Stimulated activated naive CD8-positive, alpha-beta T cell treated with anti-CD3 and anti-CD28 coated beads, Interleukin-15, Interleukin-2, amounts not matched to agents 100 ng/mL and 50 ng/mL, for 24 hours (primary cell): ENCODE measurements around the gene PGP.

Experiments used
- H3K27ac Mint-ChIP-seq: one replicate; pipeline ENCODE4 v1.8.0; 2021; ENCODE audit warnings: mild to moderate bottlenecking, mixed read lengths
- H3K27me3 Mint-ChIP-seq: one replicate; pipeline ENCODE4 v1.8.0; 2021; ENCODE audit warnings: mixed read lengths
- H3K36me3 Mint-ChIP-seq: one replicate; pipeline ENCODE4 v1.8.0; 2021; ENCODE audit warnings: low read depth, mixed read lengths
- H3K4me1 Mint-ChIP-seq: one replicate; pipeline ENCODE4 v1.8.0; 2021; ENCODE audit warnings: low read depth, mixed read lengths
- H3K4me3 Mint-ChIP-seq: one replicate; pipeline ENCODE4 v1.8.0; 2021; ENCODE audit warnings: mild to moderate bottlenecking, mixed read lengths
- H3K9me3 Mint-ChIP-seq: one replicate; pipeline ENCODE4 v1.8.0; 2021; ENCODE audit warnings: mixed read lengths

PGP gene

DNA sequence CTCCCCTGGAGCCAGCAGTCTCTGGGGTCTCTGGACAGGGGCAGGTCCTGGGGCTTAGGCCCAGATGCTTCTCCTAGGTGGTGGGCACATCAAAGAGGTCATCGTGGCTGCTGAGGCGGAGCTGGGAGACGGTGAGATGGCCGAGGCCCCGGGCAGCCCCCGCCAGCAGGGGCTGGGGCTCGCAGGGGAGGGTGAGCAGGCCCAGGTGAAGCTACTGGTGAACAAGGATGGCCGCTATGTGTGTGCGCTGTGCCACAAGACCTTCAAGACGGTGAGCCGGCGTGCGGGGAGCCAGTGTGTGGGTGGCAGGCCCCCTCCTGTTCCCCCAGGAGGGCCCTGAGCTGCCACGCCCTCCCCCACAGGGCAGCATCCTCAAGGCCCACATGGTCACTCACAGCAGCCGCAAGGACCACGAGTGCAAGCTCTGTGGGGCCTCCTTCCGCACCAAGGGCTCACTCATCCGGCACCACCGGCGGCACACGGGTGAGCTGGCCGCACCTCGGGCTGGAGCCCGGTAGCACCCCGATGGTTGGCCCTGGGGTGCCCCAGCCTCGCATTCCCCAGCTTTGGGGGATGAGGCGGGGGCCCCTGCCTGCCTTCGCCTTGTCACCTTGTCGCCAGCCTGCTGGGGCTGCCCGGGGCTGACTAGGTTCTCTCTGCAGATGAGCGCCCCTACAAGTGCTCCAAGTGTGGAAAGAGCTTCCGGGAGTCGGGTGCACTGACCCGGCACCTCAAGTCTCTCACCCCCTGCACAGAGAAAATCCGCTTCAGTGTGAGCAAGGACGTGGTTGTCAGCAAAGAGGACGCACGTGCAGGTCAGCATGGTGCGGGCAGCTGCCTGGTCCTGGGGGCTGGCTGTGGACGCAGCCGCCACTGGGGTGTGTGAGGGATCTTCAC is 17.7 kb upstream of the PGP start:
- peaks cover 2% of the 10 kb centered on the region for H3K27me3 Mint-ChIP-seq
- no peak overlapping the region for H3K4me3 Mint-ChIP-seq
- no peaks in the 10 kb centered on the region for H3K4me1 Mint-ChIP-seq
- H3K36me3 Mint-ChIP-seq: peaks cover 8% of the 10 kb centered on the region
- H3K27ac Mint-ChIP-seq: no peak overlapping the region
- no peaks in the 10 kb centered on the region for H3K9me3 Mint-ChIP-seq

DNA sequence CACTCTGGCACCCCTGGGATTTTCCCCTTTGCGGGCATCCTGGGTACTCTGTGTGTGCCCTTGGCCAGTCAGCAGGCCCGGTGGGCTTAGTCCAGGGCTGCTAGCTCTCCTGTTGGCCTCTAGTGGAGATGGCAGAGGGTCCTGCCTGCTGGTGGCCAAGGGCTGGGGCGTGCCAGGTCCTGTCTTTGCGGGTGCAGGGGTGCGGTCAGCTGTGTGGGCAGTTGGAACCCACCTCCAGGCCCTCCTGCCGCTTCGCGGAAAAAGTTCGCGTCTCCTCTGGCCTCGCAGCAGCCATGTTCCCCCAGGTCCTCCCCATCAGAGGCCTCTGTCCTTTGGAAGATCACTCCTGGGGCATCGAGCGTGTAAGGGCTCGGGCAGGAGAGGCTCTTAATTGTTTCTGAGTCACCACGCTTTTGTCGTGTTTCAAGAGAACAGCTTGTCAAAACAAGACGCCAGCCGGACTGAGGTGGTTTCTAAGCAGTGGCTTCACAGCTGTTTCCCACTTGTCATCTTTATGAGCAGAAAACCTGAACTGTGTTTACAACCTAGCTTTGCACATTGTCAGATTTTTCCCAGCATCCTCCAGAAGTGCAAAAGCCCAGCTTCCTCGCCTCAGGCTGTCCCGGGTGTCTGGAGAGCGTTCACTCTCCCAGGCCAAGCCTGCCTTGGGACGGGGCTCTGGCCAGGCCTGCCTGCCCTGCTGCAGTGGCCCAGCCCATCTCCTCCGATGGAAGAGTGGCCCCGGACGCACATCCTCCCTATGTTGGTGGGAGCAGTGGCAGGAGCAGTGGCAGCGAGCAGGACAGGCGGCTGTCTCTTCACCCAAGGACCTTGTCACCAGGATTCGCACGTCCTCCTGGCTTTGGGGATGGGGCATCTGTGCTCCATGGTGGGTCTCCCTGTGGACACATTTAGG is 16.6 kb upstream of the PGP start:
- Mint-ChIP-seq H3K4me1 (peaks cover under 1% of the 10 kb centered on the region), H3K9me3 (no peaks in the 10 kb centered on the region), H3K36me3 (peaks cover 8% of the 10 kb centered on the region), H3K27me3 (peaks cover 2% of the 10 kb centered on the region), H3K27ac (no peak overlapping the region), H3K4me3 (no peak overlapping the region)

DNA sequence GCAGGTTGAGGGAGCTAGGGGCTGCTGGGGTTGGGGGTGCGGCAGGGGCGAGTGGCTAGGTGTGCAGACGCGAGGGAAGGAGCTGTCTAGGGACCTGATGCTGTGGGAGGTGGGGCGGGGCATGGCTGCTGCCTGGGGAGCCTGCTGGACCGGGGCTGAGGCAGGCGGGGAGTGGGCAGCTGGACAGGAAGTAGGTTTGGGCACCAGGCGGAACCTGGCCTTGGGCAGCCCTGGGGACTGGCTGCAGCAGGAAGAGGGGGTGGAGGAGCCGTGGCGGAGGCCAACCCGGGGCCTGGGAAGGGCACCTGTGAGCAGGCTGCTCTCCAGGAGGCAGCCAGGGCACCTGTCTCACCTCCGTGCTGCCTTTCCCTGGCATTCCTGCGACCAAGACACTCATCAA is 15.7 kb upstream of the PGP start:
- no peak overlapping the region for H3K27ac Mint-ChIP-seq
- H3K36me3 Mint-ChIP-seq: peaks cover 11% of the 10 kb centered on the region
- no peaks in the 10 kb centered on the region for H3K9me3 Mint-ChIP-seq
- peaks cover 1% of the 10 kb centered on the region for H3K27me3 Mint-ChIP-seq
- peaks cover 6% of the 10 kb centered on the region for H3K4me1 Mint-ChIP-seq
- no peak overlapping the region for H3K4me3 Mint-ChIP-seq

DNA sequence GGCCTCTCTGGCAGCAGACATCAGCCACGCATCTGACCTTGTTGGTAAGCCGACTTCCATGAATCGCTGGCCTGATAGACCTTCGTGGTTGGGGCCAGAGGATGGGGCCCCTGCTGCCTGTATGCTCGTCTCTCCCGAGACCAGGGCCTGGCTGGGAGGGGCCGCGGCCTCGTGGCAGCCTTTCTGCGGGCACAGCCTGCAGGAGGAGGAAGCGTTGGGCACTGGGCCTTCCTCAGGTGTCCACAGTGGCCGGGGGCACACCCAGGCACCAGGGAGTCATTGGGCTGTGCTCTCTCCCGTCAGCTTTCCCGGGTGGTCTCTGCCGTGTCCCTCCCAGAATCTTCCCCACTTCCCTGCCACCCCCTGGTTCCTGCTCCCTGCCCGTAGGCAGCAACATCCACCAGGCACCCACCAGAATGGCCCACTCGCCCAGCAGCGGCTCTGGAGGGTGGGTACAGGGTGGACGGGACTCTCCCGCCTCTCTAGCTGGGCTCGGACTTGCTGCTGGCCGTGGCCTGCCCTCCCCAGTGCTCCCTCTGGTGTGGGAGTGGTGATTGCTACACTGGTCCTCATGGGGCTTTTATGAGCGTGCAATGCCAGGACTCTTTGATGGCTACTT is 15.1 kb upstream of the PGP start:
- H3K9me3 Mint-ChIP-seq: no peaks in the 10 kb centered on the region
- no peak overlapping the region for H3K27ac Mint-ChIP-seq
- H3K4me1 Mint-ChIP-seq: peaks cover 11% of the 10 kb centered on the region
- H3K27me3 Mint-ChIP-seq: no peaks in the 10 kb centered on the region
- H3K4me3 Mint-ChIP-seq: no peak overlapping the region
- peaks cover 8% of the 10 kb centered on the region for H3K36me3 Mint-ChIP-seq

DNA sequence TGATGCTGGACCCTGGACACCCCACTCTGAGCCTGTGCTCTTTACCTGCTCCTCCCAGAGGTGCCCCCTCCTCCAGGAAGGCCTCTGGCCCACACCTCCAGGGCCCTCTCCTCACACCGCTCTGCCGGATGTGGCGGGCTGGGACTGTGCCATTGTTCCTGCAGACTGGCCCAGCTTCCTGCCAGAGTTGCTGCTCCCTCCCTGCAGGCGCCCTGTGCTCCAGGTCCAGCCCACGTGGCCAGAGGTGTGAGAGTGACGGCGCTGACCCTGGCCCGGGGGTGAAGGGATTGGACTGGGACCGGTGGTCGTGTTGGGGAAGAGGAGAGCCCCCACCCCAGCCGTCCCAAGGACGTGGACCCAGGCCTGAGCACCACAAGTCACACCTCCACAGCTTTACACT is 14.5 kb upstream of the PGP start:
- Mint-ChIP-seq H3K27ac (no peak overlapping the region), H3K4me1 (peaks cover 18% of the 10 kb centered on the region), H3K9me3 (no peaks in the 10 kb centered on the region), H3K36me3 (peaks cover 8% of the 10 kb centered on the region), H3K4me3 (no peak overlapping the region), H3K27me3 (no peaks in the 10 kb centered on the region)

DNA sequence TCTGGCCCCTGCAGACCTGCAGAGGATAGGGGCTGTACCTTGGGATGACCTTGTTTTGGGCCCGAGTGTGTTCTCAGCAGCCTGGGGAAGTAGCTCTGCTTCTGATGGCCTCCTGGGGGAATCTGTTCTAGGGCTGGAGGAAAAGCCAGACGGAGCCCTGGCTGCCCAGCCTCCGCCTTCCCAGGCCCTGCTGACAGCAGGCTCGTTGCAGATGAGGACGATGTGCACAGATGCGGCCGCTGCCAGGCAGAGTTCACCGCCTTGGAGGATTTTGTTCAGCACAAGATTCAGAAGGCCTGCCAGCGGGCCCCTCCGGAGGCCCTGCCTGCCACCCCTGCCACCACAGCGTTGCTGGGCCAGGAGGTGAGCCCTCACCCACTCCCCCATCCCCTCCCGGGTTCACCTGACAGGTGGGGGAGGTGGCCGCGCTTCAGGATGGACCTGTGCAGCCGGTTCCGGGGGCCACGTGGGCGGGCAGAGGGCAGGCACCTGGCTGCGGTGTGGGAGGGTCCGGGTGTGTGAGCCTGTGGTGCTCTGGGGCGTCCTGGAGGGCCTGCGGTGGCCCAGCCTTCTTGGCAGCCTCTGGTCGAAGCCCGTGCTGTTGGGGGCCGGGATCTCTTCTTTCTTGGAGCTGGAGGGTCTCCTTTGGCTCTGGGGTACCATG is 13.7 kb upstream of the PGP start:
- Mint-ChIP-seq H3K36me3 (peaks cover 8% of the 10 kb centered on the region), H3K27me3 (no peaks in the 10 kb centered on the region), H3K27ac (no peak overlapping the region), H3K9me3 (no peaks in the 10 kb centered on the region), H3K4me1 (peaks cover 18% of the 10 kb centered on the region), H3K4me3 (no peak overlapping the region)

DNA sequence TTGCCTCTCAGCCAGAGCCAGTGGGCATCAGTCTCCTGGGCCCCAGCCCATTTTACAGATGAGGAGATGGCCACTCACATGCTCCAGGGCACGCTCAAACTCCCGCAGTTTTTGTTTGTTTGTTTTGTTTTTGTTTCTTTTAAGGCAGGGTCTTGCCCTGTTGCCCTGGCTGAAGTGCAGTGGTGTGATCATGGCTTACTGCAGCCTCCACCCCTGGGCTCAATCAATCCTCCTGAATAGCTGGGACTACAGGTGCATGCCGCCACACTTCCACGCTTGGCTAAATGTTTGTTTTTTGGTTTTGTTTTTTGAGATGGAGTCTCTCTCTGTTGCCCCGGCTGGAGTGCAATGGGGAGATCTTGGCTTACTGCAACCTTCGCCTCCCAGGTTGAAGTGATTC is 12.3 kb upstream of the PGP start:
- H3K4me3 Mint-ChIP-seq: no peak overlapping the region
- peaks cover 18% of the 10 kb centered on the region for H3K4me1 Mint-ChIP-seq

DNA sequence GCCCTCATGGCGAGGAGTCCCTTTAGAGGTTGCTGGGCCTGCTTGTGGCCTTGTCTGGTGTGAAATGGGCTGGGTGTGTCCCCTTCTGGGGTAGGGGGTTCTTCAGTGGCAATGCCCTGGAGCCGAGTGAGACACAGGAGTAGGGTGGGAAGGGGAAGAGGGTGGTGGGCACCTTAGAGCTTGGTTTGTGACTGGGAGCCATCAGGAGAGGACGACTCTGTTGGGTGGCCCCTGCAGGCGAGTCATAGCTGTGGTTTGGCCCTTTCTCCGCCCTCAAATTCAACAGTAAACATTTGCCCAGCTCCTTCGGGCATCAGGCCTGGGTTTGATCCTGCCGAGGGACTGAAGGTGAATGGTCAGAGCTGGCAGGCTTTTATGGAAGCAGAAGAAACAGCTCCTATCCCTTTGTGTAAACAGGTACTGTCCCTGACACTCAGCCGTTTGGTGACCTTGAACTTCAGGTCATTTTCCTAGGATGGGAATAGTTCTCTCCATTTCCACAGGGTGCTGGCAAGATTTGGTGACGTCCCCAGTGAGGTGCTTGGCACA is 11.7 kb upstream of the PGP start:
- Mint-ChIP-seq H3K36me3 (peaks cover 8% of the 10 kb centered on the region), H3K27me3 (no peaks in the 10 kb centered on the region), H3K4me3 (peak overlapping the region; percentile 41), H3K4me1 (peaks cover 18% of the 10 kb centered on the region), H3K9me3 (no peaks in the 10 kb centered on the region), H3K27ac (no peak overlapping the region)

More for the DNA sequence above, 12.3 kb upstream of the PGP start:
- H3K36me3 Mint-ChIP-seq: peaks cover 8% of the 10 kb centered on the region
- no peak overlapping the region for H3K27ac Mint-ChIP-seq
- no peaks in the 10 kb centered on the region for H3K27me3 Mint-ChIP-seq
- no peaks in the 10 kb centered on the region for H3K9me3 Mint-ChIP-seq

DNA sequence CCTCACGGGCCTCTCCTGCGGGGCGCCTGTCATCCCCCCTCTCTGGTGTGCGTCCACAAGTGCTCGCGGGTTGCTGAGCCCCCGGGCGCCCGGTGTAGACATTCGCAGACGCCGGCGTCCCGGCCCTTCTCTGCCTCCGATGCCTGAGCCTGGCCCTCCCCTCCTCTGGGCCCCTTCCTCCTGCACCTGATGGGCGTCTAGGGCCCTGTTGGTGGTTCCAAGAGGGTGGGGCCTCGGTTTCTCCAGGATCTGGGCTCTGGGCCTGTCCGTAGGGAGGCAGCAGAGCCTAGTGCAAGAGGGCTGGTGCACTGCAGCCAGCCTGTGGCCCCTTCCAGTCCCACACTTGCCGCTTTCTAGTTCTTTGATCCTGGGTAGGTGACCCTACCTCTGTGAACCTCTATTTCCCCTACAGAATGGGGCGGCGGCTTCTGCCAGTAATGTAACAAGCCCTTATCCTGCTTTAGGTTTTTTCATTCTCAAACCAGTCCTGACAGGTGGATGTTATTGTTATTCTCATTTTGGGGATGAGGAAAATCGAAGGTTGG is 9.4 kb upstream of the PGP start:
- no peaks in the 10 kb centered on the region for H3K9me3 Mint-ChIP-seq
- H3K27ac Mint-ChIP-seq: peak overlapping the region; percentile 71
- peaks cover 18% of the 10 kb centered on the region for H3K4me1 Mint-ChIP-seq
- no peaks in the 10 kb centered on the region for H3K27me3 Mint-ChIP-seq
- peaks cover 4% of the 10 kb centered on the region for H3K36me3 Mint-ChIP-seq
- peak overlapping the region; percentile 85 for H3K4me3 Mint-ChIP-seq

DNA sequence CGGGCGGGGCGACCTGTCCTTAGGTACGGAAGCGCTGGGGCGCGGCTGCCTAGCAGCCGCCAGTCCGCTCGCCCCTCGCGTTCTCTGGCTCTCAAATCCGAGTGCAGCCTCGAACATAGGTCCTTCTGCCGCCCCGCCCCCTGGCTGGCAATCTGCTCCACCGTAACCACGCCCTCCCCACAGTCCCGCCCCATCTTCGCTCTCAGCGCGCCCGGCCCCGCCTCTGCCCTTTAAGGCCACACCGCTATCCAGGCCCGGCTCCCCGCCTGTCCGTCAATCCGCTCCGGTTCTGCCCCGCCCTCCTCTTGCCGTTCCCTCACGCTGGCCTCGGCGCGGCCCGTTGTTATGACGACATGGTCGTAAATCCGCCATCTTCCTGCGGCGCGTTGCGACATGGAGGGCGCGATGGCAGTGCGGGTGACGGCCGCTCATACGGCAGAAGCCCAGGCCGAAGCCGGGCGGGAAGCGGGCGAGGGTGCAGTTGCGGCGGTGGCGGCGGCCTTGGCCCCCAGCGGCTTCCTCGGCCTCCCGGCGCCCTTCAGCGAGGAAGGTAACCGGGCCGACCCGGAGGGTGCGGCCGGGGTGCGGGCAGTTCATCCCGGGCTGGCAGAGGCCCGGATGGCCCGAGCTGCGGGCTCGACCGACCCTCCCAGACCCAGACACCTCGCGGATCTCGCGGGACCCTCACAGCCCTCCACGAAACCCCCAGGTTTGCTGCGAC is 8.7 kb upstream of the PGP start, which contains the start of gene E4F1:
Gene E4F1 (plus strand): TSS at position 371 of the 721 bp plus-strand sequence. CDS start 23 bp downstream, at position 394.
- H3K9me3 Mint-ChIP-seq: no peaks in the 10 kb centered on the region
- peaks cover 4% of the 10 kb centered on the region for H3K36me3 Mint-ChIP-seq
- peaks cover 18% of the 10 kb centered on the region for H3K4me1 Mint-ChIP-seq
- no peaks in the 10 kb centered on the region for H3K27me3 Mint-ChIP-seq
- H3K27ac Mint-ChIP-seq: peak within 1 kb of the TSS; percentile 71
- peak within 1 kb of the TSS; percentile 85 for H3K4me3 Mint-ChIP-seq

DNA sequence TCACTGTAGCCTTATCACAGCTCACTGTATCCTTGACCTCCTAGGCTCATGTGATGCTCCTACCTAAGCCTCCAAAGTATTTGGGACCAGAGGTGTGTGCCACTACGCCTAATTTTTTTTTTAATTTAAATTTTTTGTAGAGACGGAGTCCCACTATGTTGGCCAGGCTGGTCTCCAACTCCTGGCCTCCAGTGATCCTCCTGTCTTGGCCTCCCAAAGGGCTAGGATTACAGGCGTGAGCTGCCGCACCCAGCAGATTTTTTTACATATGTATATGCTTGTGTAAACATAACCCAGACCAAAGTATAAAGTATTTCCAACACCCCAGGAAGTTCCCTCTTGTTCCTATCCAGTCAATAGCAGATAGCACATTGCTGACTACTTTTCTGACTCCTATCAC is 1.7 kb upstream of the PGP start:
- H3K27ac Mint-ChIP-seq: peak overlapping the region; percentile 52
- H3K4me3 Mint-ChIP-seq: peak overlapping the region; percentile 94
- H3K36me3 Mint-ChIP-seq: peaks cover 21% of the 10 kb centered on the region
- H3K9me3 Mint-ChIP-seq: no peaks in the 10 kb centered on the region
- H3K27me3 Mint-ChIP-seq: no peaks in the 10 kb centered on the region
- peaks cover 24% of the 10 kb centered on the region for H3K4me1 Mint-ChIP-seq

DNA sequence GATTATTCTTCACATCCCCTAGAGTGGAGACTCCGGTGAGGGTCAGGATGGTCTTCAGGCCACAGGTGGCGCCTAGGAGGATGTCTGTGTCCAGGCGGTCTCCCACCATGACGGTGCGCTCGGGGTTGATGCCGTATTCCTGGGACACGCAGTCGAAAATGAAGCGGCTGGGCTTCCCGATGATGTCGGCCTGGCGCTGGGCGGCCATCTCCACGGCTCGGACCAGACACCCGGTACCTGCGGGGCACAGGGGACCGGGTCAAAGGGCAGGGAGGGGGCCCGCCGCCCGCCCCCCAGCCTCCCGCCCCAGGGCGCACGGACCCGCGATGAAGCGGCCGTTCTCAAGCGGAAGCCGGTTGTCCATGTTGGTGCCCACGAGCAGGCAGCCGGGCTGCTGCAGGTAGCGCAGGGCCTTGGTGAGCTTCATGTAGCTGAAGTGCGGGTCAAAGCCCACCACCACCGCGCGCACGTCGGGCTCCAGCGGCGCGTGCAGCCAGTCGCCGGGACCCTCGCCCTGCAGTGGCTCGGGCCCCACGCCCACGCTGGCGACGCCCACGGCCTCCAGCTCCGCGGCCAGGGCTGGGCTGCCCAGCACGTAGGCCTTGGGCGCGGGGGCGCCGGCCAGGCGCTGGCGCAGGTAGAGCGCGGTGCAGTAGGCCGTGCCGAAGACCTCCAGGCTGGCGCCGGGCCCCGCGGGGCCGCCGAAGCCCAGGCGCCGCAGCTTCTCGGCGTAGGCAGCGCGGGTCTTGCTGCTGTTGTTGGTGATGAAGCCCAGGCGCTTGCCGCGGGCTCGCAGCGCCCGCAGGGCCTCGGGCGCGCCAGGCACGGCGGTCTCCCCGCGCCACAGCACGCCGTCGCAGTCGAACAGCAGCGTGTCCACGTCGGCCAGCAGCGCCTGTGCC is 572 bp downstream of the PGP start:
- Mint-ChIP-seq H3K27me3 (no peaks in the 10 kb centered on the region), H3K36me3 (peaks cover 25% of the 10 kb centered on the region), H3K4me1 (peaks cover 24% of the 10 kb centered on the region), H3K4me3 (peak overlapping the region; percentile 86), H3K9me3 (no peaks in the 10 kb centered on the region), H3K27ac (peak overlapping the region; percentile 52)
